Mesothelial cell of epicardium (in vitro differentiated cells): ENCODE measurements around the gene ZNF740. TPM values are rescaled to one million over a fixed set of nuclear protein-coding genes. Genes with fewer than 3 reads are reported as not detected.
A peak's percentile ranks its signal among the peaks of the same experiment; 100 is the strongest.

Source experiments
- DNase-seq, 2 experiments: peaks; one replicate each; pipeline ENCODE4 v3.0.0; 2021; ENCODE audit warnings: low spot score in 2 of 2; ENCODE audit not compliant: unreplicated experiment in 2 of 2
- H3K27ac Mint-ChIP-seq: 2 replicates; pipeline ENCODE4 v1.8.0; 2021; ENCODE audit warnings: mixed read lengths
- H3K27me3 Mint-ChIP-seq: 2 replicates; pipeline ENCODE4 v1.8.0; 2021; ENCODE audit warnings: low read depth, mixed read lengths
- H3K36me3 Mint-ChIP-seq: 2 replicates; pipeline ENCODE4 v1.8.0; 2021; ENCODE audit warnings: mixed read lengths
- H3K4me1 Mint-ChIP-seq: 2 replicates; pipeline ENCODE4 v1.8.0; 2021; ENCODE audit warnings: mixed read lengths
- H3K4me3 Mint-ChIP-seq: 2 replicates; pipeline ENCODE4 v1.8.0; 2021; ENCODE audit warnings: mild to moderate bottlenecking, moderate library complexity, mixed read lengths
- H3K9me3 Mint-ChIP-seq: 2 replicates; pipeline ENCODE4 v1.8.0; 2021; ENCODE audit warnings: mixed read lengths
- CTCF ChIP-seq: fragments of 200-600 bp; sonication (generic); IDR thresholded peaks from one replicate; pipeline ENCODE4 v1.5.0; 2021; ENCODE audit warnings: antibody characterized with exemption; ENCODE audit not compliant: unreplicated experiment
- total RNA-seq: library from RNA; stranded (reverse); gene quantifications from 3 replicates; pipeline ENCODE4 v1.2.1, GENCODE V29; 2021

Gene ZNF740
- total RNA-seq, 1 donor from 2014 or later, result 97.5 TPM

DNA sequence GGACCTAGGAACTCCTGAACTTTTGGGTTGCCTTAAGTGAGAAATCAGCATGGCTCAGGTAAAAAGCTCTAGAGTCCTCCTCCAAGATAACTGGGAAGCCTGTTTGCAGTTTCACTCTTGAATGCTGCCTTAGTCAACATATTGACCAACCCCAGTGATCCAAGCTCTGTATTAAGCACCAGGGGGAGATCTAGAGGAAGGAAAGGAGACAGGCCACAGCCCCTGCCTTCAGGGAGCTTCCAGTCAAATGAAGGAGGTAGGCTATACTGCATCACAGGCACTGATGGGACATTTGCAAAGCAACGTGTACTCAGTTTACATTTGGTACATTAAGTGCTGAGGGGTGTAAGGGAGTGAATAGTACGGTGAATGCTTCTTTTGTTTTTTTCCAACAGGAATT is 1.4 kb downstream of the ZNF740 start:
- no peaks in the 10 kb centered on the region for H3K27me3 Mint-ChIP-seq
- no peak for DNase-seq
- peaks cover 32% of the 10 kb centered on the region for H3K36me3 Mint-ChIP-seq
- no peaks in the 10 kb centered on the region for H3K9me3 Mint-ChIP-seq
- peak overlapping the region; percentile 88 for H3K27ac Mint-ChIP-seq
- peaks cover 57% of the 10 kb centered on the region for H3K4me1 Mint-ChIP-seq
- TF ChIP-seq CTCF, result no peak
- peak overlapping the region; percentile 82 for H3K4me3 Mint-ChIP-seq

DNA sequence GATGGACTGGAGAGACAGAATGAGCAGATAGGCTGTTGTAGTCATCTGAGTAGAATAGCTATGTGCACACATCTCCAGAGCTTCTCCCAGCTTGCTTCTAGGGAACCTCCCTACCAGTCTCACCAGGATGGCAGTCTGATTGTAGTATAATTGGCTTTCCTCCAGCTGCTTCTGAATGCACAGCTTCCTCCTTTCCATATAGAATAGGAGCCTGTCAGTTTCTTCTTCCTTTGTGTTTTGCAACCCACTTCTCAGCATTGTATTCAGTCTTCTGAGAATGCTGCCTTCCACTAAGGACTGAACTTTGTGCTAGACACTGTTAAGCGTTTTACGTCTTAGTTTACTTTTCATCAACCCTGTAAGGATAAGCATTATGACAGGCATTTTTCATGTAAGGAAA is 2.4 kb downstream of the ZNF740 start:
- DNase-seq, result no peak
- H3K27ac Mint-ChIP-seq, result peak overlapping the region; percentile 88
- H3K36me3 Mint-ChIP-seq, result peaks cover 41% of the 10 kb centered on the region
- no peaks in the 10 kb centered on the region for H3K27me3 Mint-ChIP-seq
- H3K4me3 Mint-ChIP-seq, result peak overlapping the region; percentile 82
- TF ChIP-seq CTCF, result no peak
- peaks cover 53% of the 10 kb centered on the region for H3K4me1 Mint-ChIP-seq
- no peaks in the 10 kb centered on the region for H3K9me3 Mint-ChIP-seq

DNA sequence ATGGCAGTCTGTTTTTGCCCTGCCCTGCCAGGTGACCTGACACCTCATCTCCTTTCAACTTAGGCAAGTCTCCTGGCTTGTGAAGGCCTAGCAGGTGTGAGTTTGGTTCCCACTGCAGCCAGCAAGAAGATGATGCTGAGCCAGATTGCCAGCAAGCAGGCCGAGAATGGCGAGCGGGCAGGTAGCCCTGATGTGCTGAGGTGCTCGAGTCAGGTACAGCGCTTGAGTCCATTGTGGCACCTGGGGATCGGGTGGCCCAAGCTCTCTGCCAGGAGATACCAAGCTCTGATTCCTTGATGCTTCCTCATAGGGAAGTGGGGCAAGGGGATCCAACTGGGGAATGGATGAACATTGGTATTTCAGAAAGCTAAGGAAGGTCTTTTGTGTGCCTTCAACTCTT is 4.3 kb downstream of the ZNF740 start:
- peaks cover 43% of the 10 kb centered on the region for H3K4me1 Mint-ChIP-seq
- no peak for TF ChIP-seq CTCF
- H3K4me3 Mint-ChIP-seq, result no peak overlapping the region
- no peaks in the 10 kb centered on the region for H3K27me3 Mint-ChIP-seq
- H3K27ac Mint-ChIP-seq, result no peak overlapping the region
- peaks cover 41% of the 10 kb centered on the region for H3K36me3 Mint-ChIP-seq
- no peaks in the 10 kb centered on the region for H3K9me3 Mint-ChIP-seq
- DNase-seq, result no peak

DNA sequence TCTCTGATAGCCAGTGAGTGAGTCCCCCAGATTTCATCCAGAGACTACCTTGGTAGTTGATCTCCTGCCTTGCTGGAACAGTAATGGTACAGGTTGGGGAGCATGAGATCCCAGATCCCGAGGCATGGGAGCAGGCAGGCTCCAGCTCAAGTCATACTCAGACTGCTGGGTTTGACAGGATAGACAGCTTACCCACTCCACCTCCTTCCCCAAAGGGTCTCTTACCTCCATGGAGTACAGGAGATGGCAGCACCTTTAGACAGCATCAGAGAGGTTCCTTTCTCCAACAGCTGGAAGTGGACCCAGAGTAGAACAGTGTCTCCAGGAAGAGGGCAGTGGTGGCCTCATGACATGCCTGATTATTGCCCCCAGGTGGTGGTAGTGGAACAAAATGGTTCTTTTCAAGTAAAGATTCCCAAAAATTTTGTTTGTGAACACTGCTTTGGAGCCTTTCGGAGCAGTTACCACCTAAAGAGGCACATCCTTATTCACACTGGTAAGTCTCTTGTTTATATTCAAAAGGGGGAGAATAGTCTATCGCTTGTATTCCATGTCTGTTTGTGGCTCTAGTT is 5.1 kb downstream of the ZNF740 start:
- Mint-ChIP-seq H3K4me1 (peaks cover 44% of the 10 kb centered on the region), H3K36me3 (peaks cover 41% of the 10 kb centered on the region), H3K27ac (no peak overlapping the region), H3K4me3 (no peak overlapping the region), H3K9me3 (no peaks in the 10 kb centered on the region), H3K27me3 (no peaks in the 10 kb centered on the region)
- TF ChIP-seq CTCF, result no peak
- DNase-seq, result no peak

DNA sequence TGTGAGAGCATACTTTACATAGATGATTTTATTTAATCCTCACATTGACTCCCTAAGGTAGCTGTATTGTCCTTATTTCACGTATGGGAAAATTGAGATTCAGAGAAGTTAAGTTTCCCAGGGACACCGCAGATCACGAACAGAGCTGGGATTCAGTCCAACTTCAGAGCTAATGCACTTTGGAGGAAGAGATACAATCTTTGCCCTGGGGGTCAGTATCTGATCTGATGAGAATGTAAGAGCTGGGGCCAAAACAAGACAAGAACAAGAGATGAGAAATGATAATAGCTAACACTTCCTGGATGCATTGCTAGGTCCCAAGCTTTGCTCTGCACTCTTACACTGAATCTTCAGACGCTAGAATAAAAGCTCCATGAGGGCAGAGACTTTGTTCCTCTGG is 6.2 kb downstream of the ZNF740 start:
- H3K27ac Mint-ChIP-seq, result no peak overlapping the region

More for the DNA sequence above, 6.2 kb downstream of the ZNF740 start:
- Mint-ChIP-seq H3K27me3 (no peaks in the 10 kb centered on the region), H3K4me1 (peaks cover 38% of the 10 kb centered on the region), H3K36me3 (peaks cover 41% of the 10 kb centered on the region), H3K4me3 (no peak overlapping the region), H3K9me3 (no peaks in the 10 kb centered on the region)
- DNase-seq, result no peak
- no peak for TF ChIP-seq CTCF
